ENCODE data around the gene FAM219B. TPM values are rescaled to one million over a fixed set of nuclear protein-coding genes. Genes with fewer than 3 reads are reported as not detected.

Gene FAM219B, protein sequence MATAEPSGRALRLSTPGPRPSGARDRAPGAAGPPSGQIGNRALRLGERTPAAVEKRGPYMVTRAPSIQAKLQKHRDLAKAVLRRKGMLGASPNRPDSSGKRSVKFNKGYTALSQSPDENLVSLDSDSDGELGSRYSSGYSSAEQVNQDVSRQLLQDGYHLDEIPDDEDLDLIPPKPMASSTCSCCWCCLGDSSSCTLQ
- 32.8 and 41.5 TPM in 2 replicates for total RNA-seq

DNA sequence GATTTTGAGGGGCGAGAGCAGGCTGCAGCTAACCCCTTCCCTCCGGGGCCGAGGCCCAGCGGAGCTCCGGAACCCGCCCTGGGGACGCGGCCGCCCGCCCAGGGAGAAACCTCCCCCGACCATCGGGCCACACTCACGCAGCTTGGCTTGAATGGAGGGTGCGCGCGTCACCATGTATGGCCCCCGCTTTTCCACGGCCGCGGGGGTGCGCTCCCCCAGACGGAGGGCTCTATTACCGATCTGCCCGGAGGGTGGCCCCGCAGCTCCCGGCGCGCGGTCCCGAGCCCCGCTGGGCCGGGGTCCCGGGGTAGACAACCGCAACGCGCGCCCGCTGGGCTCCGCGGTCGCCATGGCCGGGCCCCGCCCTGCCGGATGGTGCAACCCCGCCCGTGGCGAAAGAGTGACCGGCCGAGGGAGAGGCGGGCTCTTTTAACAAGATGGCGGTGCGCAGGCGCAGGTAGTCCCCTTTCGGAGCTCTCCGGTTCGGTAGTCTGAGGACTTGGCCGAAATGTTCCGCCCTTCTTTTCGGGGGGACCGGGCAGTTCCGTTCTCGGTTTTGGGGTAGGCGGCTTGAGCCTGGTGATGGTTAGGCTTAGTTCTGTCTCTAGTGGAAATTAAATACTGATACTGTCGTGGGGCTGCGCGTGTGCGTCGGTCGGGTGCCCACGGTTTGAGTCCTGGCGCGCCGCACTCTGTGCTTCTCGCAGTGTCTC lies at the start of gene FAM219B:
TSS of gene FAM219B (minus strand) at position 402 of the 713 bp plus-strand sequence. CDS start at position 351, 51 bp downstream.

DNA sequence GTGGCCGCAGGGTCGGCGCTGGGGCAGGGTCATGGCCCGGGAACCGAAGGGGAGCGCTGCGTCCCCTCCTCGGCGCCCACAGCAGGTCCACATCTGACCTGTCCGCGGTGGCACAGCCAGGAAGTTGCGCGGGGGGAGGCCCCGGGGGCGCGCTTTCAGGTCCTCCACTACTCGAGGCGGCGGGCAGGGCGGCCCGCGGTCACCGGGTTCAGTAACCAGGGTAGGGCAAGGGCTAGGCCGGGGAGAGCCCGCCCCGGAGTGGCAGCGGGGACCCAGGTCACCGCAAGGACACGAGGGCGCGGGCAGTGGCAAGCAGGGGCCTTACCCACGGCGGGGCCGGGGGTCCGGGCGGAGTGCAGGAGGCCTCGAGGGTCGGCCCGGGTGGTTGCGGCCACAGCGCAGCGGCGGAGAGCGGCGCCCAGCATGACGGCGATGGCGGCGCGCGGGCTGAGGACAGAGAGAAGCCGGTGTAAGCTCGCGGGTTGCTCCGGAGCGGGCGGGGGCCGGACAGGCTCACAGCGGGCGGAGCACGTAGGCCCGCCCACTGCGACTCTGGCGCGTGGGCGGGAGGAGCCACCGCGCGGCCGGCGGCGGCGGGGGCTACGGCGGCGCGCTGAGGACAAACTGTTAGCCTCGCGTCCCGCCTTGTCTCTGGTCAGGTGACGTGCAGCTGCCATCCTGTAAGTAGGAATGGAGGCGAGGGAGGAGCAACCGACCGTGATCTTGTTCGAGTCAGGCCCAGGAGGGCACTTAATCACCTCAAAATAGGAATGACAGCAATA lies 31.1 kb upstream of the FAM219B start, which contains the start of gene COX5A:
TSS of gene COX5A (minus strand) at position 484 of the 782 bp plus-strand sequence. CDS start at position 425, 59 bp downstream.

GRCh38 chr15:74889883-74890664 lies 16.6 kb downstream of the FAM219B start, which contains the start of gene MPI:
TSS of gene MPI (plus strand) at chr15:74890042. CDS start at chr15:74890074, 32 bp downstream.

DNA sequence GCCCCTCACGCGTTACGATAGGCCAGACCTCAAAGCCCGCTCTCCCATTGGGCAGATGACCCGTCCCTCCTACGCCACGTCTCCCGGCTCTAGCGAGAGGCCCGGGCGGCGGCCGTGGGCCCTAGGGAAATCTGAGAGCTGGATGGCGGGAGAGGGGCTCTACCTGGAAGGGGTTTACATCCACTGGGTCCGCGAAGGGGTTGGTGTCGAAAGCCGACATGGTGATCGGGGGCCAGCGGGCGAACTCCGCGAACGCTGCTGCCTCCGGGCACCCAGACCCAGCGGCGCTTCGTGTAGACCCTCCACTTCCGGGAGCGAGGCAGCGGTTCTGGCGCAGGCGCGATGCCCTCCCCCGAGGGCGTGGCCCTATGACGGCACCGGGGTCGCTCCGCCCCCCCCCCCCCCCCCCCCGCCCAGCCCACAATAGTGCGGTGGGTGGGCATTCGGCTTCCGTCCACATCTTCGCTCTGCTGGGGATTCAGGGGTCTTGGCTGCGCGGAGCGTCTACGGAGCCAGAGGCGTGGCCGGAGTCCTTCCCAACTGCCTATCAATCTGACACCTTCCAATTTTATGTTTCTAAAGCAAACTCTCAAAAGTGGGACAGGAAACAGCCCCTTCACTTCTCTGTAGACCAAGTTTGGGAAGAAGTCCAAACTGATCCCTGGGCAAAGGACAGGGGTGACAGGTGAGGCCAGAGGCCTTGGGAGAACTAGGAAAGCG lies 33.5 kb downstream of the FAM219B start, which contains the start of gene SCAMP2:
TSS of gene SCAMP2 (minus strand) at position 330 of the 720 bp plus-strand sequence. CDS start at position 220, 110 bp downstream.

Other genes starting within 250 kb of the FAM219B start
- 17.9 and 19.4 TPM in 2 replicates for gene EDC3, start 210.8 kb downstream of the FAM219B start, total RNA-seq
- 47.1 and 65.0 TPM in 2 replicates for gene CYP1A1, start 181.3 kb downstream of the FAM219B start, total RNA-seq
- gene CYP1A2, start 158.0 kb downstream of the FAM219B start, total RNA-seq = not detected in 2 replicates
- 21.7 and 30.5 TPM in 2 replicates for gene CSK, start 124.8 kb downstream of the FAM219B start, total RNA-seq
- gene LMAN1L, start 94.0 kb downstream of the FAM219B start, total RNA-seq = not detected in 2 replicates
- not detected in 2 replicates for gene CPLX3, start 80.2 kb downstream of the FAM219B start, total RNA-seq
- gene ULK3, start 63.7 kb downstream of the FAM219B start, total RNA-seq = 19.6 and 22.0 TPM in 2 replicates
- 17.0 and 19.7 TPM in 2 replicates for gene SCAMP2, start 33.5 kb downstream of the FAM219B start, total RNA-seq
- gene MPI, start 16.8 kb downstream of the FAM219B start, total RNA-seq = 27.7 and 30.2 TPM in 2 replicates
- gene COX5A, start 31.2 kb upstream of the FAM219B start, total RNA-seq = 50.9 and 62.0 TPM in 2 replicates
- gene RPP25, start 49.9 kb upstream of the FAM219B start, total RNA-seq = 20.0 and 29.3 TPM in 2 replicates
- 8.5 and 11.8 TPM in 2 replicates for gene SCAMP5, start 88.7 kb upstream of the FAM219B start, total RNA-seq
- 6.1 and 6.4 TPM in 2 replicates for gene PPCDC, start 116.7 kb upstream of the FAM219B start, total RNA-seq

Measured in dermis lymphatic vessel endothelial cell (primary cell).